Stimulated activated CD4-positive, alpha-beta T cell treated with anti-CD3 and anti-CD28 coated beads, Interleukin-4, amount 100 ng/mL, for 4 hours (primary cell): ENCODE results near the gene CTNNB1.
A peak's percentile ranks its signal among the peaks of the same experiment; 100 is the strongest.

Source experiments
- DNase-seq, 2 experiments: peaks; one replicate each; pipeline ENCODE4 v3.0.0-alpha.2; 2020

The CTNNB1 gene

DNA sequence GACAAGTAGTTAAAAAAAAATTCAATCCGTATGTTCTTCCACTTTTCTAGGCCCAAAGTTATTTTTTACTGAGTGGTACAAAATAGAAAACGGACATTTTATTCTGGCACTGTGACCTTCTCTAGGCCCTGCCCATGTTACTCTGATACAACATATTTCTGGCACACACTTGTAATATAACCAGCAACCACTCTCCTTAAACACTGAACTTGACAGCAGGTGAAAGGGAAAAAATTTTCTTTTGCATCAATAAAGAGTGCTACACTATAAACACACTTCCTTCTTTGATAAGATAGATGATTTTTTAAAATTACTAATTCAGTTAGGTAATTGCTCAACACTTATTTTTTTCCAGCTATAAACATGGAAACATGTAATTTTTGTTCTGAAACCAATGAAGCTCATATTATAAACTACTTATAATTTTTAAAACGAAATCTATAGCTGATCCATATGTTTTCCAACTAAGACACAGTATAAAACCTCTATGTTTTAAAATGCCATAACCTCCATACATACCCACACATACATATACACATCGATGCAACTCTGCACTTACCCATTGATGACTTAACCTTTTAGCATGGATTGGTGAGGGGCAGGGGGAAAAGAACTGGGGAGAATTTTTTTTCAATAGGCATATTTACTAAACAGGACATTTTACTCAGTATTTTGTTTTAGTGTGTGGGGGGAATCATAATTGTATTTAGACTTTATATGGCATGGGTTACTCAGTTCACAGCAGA lies 5.3 kb upstream of the CTNNB1 start:
- no peak for DNase-seq

DNA sequence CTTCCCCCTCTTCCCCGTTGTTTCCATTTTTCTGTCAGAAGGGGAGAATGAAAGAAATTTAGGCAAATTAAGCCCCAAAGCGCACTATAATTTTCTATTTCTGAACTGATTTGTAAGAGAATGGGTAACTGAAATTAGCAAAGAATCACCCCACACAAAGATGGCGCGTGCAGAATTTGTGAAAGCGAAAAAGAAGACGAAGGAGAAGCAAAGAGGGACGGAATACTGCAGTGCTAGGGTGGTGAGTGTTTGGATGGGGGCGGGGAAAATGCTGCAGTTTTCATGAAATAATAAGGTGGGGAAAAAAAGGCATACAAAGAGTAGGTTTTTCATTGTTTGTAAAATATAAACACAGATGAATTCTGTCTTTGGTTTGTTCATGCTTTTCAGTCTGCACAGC lies 4.6 kb upstream of the CTNNB1 start:
- no peak for DNase-seq

DNA sequence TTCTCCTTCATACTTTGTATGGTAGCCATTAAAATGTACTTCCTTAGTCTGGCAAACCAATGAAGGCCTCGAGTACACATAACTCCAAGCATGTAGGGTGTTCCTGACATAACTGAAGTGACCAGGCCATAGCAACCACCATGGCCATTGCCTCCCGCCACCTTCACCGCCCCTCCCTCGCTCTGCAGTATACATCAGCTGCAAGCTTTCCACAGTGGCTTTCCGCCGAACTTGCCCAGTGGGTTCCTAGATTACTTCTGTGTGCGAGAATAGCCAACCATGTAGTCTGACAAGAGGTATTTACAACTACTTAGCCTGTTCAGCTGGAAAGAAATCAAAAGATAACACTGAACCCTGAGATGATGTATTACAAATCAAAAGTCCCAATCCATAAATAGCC lies 3.4 kb upstream of the CTNNB1 start:
- DNase-seq = no peak

DNA sequence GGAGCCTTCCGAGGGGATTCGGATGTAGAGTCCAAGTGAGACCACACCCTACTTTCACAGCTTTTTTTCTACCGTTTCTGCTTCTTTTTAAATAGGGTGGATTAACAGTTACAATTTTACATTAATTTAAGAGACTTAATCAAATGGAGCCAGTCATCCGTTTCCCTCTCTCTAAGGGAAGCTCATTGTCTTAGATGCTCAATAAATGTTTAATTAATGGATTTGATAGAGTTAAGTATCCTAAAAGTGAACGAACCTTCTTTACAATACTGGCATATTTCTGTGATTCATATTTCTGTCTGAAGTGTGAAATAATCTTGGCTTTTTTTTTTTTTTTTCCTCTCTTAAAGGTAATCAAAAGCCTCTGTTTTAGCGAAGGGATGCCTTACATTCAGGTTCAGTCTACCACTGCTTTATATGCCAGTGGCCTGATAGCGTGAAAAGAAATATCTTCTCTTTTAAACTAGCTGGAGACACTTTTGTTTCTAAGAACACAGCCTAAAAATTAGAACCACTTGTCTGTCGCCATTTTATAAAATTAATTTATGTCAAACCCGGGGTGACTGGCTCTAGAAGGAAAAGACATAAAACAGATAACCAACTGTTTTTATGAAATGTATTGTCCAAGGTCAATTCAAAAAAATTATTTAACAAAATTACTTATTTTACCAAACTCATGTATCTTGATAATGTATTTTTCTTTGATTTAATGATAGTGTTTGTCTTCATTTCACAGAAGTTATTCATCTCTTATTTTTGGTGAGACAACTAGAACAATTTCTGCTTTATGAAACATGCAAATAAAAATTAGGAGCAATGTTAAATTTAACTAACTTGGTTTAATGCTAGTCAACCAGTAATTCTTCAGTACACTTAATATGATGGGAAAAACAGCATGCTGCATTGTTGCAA lies 2.5 kb upstream of the CTNNB1 start:
- no peak for DNase-seq

DNA sequence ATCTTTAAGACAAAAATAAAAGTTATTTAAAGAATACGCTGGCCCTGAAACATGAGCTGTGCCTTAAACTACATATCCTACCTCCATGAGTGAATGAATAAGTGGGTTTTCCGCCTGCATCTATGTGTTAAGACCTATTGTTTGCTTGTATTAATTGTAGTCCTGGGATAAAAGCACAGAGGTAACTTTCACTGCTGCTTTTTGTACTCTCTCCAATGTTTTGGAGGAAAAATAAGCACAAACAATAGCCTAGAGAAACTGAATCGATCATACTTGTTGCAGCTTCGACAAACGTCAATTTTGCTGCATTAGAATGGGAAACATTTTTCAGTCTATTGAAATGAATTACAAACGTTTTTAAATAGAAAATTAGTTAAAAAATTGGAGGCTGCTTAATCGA lies 1.3 kb upstream of the CTNNB1 start:
- DNase-seq = no peak

DNA sequence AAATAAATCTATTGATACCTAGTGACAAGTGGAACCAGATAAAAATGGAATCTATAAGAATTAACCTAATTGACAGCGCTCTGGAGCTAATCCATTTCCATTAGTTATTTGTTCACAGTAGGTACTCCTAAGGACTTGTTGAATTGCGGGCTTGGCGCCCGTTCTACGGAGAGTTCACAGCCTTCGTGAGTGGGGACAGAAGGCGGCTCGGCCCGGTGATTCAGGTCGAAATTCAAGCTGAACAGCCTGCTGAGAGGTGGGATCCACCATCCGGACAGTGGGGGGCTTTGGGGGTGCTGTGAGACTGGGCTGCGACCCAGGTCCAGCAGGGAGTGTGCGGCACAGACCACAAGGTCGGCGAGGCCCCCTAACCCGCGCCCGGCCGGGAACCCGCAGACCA lies 779 bp upstream of the CTNNB1 start:
- no peak for DNase-seq

DNA sequence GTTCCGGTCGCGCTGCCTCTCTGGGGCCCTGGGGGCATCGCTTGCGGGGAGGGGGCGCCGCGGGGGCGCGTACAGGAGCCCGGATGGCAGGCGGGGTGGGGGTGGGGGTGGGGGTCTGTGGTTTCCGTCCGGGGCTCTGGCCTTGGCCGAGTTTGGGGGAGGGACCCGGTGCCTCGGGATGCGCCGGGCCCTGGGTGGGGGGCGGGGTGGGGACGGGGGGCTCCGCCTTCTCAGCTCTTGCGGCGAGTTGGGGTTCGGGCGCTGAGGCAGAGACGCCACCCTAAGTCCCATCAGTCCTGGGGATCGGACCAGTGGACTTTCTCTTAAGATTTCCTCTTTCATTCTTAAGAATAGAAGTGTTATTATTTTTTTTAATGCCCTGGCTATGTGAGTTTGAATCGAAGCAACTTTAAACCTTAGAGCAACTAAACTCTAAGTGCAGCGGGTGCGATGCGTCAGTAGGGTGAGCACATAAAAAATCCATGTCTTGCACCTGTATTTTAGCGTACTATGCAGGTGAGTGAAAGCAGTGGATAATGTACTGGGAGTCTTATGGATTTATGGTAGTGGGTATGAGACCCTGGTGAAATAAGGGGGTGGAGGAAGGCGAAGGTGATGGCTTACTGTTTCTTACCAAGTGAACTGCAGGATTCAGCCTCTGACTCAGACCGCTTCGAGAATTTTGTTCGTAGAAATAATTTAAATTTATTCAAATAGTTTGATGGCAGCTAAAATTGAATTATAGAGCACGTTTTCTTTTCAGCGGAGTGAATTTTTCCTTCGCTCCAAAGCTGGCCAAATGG lies 762 bp downstream of the CTNNB1 start:
- DNase-seq = peak; percentile 16 to 45

DNA sequence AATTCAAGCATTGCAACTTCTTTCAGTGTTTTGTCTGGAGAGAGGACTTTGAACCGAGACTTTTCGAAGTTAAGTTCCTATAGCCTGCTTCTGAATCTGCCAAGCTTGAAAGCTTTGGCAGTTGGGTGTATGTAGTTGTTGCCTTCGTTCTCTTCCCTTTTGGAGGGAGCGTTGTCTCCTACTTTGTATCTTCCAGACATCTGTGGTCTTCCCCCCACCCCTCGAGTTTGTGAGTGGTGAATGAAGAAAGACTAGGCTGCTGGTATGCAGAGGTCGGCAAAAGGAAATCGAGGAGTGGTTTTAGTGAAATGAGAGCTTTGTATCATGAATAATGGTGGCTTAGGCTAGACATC lies 1.3 kb downstream of the CTNNB1 start:
- no peak for DNase-seq

DNA sequence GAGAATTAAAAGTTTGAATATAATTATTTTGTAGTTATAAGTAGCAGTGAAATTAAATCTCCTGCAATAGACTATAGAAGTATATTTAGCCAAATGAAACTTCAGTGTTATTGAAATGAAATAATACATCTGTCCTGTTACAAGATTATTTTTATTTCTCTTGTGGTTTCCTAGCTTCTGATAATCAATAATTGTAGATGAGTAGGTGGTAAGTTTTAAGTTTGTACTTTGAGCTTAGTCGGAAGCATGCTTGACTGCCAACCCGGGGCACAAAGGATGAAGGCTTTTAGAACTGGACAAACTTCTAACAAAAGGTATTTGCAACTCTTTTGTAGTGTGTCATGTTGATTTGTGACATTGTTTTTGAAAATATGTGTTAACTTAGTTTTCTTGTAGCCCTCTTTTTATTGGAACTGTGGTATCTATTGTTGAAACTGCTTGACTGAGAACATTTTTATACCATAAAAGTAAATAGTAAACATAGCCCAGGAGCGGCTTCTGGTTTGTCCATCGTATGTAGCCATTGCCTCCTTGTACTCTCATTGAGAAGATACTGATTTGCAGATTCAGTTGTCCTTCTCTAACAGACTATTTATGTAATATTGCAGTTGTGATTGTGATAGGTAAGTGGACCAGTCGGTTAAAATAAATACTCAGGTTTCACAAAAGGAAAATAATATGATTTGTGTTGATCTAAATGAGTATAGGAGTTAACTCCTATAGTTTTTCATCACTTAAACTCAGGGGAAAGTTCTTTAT lies 2.9 kb downstream of the CTNNB1 start:
- no peak for DNase-seq

DNA sequence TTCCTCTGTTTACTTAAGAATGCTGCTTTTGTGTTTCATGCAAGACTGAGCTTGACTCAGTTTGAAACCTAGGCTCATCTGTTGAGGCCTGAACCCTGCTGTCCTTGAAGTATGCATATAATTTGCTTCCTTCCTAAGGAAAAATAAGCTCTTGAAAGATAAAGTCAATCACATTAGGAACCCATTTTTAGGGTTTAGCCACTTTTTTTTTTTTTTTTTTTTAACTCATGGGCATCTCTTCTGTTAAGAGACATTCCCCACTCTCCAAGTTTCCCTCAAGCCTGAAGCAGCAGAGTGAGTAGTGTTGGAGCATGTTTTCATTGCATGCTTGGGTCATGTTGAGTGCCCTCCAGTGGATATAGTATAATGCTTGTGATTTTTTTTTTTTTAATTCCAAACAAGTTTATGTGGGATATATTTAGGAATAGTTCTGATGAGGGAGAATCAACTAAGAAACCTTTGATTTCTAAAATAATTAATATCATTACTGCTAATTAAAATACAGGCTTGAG lies 3.6 kb downstream of the CTNNB1 start:
- no peak for DNase-seq

DNA sequence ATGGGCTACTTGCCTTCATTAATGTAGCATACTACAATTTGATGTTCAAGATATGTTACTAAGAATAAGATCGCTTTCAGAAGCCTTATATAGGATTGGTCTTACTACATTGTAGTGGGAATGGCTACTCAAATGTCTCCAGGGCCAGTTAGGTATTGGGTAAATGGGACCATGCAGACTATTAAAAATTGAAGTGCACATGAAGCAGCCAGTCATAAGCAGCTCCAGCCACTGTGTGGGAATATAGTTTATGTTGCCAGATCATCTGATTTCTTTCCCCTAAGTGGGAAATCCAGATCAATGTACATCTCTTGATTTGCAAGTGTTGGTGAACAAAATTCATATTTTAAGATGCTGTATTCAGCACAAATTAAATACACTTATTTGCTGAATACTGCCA lies 5.1 kb downstream of the CTNNB1 start:
- DNase-seq = no peak

DNA sequence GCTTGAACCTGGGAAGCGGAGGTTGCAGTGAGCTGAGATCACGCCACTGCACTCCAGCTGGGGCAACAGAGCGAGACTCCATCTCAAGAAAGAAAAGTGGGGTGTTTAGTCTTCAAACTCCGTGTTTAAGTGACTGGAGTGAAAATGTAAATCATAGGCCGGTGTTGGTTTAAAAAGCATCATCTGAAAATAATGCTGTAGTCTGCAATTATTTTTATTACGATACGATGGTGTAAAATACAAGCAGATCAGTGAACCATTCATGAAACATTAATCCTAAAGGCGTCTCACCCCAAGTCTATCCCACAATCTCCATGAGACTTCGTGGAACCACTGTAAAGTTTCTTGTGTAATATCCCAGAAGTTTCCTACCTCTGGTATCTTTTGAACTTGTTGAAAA lies 6.3 kb downstream of the CTNNB1 start:
- no peak for DNase-seq

DNA sequence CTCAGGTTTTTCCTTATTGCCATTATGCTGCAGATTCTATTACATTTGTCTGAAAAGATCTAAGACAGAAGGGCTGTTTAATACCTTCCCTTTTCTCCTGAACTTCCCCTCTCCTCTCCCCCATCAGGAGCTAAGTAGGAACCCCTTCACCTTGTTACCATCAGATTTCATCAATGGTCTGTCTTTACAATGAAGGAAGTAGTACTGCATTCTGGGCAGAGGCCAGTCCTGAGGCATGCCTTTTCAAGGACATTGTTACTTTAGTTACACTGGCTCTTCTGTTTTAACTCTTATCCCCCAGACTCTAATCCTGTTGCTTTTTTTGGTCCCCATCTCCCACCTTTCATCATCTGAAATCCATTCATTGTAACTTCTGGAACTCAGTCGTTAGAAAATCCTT lies 8.1 kb downstream of the CTNNB1 start:
- DNase-seq = no peak

DNA sequence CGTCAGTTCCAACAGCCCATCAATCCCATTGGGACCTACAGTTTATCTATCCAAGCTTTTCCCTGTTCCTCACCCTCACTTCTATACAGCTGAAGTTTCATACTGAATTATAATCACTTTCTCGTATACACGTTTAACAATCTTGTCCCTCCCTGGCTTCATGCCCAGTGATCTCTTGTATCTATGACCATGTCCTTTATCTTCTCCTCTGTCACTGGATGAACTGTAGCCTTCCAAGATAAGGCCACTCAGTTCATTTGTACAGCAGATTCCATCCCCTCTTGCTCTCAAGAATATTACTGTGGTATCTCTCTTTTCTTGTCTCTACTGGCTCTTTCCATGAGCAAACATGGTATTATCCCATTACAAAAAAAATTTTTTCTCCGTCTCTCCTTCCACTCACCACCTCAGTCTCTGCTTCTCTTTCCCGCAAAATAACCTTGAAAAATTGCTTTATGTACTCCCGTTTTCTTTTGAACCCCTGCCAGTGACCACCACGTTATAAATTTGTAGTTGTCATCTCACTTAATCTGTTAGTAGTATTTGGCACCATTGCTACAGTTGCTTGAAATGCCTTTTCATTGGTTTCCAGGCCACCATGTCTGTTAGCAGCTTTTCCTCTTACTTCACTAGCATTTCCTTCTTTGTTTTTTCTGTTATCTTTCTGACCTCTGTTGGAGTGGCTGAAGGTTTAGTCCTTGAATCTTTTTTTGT lies 9.4 kb downstream of the CTNNB1 start:
- DNase-seq = no peak

DNA sequence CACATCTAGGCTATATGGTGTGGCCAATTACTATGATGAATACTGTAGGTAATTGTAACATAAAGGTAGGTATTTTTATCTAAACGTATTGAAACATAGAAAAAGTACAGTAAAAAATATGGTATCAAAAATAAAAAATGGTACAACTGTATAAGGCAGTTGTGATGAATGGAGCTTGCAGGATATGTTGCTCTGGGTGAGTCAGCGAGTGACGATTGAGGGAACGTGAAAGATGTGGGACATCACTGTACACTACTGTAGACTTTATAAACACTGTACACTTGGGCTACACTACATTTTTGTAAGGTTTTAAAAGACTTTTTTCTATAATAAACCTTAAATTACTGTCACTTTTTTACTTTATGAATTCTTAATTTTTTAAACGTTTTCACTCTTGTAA lies 10.3 kb downstream of the CTNNB1 start:
- DNase-seq = no peak

DNA sequence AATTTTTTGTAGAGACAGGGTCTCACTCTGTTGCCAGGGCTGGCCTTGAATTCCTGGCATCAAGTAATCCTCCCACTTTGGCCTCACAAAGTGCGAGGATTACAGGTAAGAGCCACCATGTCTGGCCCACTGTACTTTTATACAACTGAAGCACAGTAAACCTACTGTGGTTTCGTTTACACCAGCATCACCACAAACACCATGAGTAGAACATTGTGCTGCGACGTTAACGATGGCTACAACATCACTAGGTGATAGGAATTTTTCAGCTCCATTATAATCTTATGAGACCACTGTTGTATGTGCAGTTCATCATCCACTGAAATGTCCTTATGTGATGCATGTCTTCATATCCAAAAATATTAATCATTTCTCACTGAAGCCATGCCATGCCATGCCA lies 11.7 kb downstream of the CTNNB1 start:
- DNase-seq = no peak

DNA sequence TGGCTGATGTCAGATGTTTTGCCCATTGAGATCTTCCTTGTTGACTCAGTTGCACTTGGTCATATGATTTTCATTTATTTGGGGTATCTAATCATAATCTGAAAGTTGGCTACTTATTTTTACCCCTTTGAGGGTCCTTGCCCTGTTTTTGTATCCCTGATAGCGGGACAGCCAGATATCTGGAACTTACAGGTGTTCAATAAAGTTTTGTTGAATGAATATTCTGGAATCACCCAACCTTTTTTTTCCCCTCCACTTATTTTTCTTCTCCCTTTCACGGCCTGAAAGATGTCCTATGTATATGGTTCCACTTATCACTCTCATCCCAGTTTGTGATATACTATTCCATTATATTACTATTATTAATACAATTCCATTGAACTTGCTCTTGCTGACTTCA lies 12.8 kb downstream of the CTNNB1 start:
- DNase-seq = no peak

DNA sequence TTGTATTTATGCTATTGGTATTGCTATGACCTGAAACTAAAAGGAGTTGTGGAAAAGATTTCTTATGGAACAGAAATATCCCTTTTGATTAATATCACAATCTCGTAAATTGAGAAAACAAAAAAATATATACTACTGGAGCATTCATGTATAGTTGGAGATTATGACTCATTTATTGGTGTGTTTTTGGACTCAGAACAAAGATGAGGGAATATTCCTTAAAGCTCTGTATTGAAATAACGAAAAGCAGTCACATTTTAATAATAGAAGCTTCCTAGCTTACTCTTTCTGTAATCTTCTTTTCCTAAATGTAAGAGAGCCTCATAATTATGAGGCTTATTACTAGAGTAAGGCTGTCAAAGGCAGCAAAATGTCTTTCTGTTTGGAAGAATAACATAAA lies 14.3 kb downstream of the CTNNB1 start:
- no peak for DNase-seq

DNA sequence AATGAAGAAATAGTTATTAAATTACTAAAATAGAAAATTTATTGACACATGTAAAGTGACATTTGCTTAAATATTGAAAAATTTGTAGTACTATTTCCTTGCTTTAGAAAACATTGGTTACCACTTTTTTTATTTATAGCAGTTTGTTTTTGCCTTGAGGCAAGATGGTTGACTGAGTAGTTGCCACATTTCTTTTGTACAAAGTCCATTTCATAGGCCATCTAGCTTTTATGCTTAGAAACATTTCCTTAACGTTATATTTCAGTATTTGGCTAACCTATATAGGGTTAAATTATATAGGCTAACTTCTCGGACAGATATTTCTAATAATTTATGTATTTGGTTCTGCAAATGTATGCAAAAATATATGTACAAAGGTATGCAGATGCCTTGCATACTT lies 17.1 kb downstream of the CTNNB1 start:
- no peak for DNase-seq

DNA sequence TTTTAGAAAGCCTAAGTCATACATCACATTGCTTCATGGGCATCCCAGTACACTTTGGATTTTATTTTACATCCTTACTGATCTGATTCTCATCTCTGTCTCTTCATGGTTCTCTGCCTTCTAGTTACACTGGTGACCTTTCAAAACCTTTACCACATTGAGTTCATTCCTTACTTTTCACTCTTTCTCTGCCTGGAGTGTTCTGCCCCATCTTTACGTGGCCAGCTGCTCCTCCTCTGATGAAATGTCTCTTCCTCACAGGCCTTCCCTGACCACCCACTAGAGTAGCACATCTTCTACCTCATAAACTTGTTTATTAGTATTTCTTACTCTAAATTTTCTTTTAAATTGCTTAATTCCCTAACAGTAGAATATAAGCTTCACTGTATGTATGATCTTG lies 17.7 kb downstream of the CTNNB1 start:
- no peak for DNase-seq

DNA sequence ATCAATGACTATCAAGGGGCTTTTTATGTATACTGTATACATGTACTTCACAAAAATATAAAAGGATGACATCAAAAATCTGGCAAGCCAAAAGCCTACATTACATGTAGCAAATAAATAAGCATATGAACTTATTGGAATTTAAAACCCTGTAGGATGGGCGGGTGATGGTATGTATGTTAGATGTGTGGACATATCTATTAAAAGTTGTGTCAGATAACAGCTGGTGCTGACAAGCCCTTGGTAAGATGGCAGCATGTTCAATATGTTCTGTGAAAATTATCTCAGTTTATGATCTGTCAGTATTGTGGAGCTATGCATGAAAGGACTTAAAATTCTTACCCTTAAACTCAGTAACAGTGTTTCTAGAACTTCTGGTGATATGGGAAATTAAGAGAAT lies 20.1 kb downstream of the CTNNB1 start:
- DNase-seq = no peak
